ENCODE measurements around the gene MTR.
A peak's percentile ranks its signal among the peaks of the same experiment; 100 is the strongest.

MTR gene

DNA sequence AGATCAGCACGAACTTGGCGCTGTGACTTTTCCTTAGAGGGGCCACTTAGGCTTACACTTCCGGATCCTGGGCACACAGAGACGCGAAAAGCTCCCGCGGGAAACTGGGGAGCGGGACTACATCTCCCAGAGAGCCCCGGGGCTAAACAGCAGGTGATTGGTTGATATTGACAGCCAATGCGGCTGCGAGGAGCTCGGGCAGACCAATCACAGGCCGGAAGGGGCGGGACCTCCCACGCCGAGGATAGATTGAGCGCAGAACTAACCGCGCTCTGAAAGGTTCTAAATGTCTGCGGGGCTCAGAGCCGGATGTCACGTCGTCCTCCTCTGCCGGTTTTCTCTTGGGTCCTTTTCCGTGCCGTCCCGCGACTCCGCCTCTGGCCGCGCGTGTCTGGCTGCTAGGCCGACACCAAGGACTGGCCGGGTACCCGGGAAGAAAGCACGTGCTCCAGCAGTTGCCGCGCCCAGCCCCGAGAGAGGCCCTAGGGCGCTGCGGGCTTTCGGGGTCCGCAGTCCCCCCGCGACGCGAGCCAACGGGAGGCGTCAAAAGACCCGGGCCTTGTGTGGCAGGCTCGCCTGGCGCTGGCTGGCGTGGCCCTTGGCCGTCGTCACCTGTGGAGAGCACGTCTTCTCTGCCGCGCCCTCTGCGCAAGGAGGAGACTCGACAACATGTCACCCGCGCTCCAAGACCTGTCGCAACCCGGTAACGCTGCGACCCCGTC lies at the start of gene MTR:
Gene MTR (plus strand): TSS at position 258 of the 722 bp plus-strand sequence. CDS start 412 bp downstream, at position 670.
- DNase-seq, result peak; percentile 98

DNA sequence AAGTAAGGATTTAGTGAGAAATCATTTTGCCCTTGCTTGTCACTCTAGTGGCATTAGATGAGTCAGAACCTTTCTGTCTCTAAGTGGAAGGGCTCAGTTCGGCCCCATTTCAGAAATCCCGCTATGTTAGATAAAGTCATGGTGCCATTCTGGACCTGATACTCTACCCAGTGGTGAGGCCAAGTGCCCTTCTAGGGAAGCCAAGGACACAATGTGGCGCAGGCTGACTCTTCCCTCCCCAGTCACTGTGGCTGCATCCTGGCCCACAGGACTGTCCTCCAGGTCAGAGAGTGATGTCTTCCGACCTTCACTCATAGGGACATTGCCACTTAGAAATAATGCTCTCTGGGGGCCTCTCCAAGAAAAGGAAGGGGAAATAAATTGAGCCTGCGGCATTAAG lies 48.3 kb upstream of the MTR start:
- no peak for DNase-seq

DNA sequence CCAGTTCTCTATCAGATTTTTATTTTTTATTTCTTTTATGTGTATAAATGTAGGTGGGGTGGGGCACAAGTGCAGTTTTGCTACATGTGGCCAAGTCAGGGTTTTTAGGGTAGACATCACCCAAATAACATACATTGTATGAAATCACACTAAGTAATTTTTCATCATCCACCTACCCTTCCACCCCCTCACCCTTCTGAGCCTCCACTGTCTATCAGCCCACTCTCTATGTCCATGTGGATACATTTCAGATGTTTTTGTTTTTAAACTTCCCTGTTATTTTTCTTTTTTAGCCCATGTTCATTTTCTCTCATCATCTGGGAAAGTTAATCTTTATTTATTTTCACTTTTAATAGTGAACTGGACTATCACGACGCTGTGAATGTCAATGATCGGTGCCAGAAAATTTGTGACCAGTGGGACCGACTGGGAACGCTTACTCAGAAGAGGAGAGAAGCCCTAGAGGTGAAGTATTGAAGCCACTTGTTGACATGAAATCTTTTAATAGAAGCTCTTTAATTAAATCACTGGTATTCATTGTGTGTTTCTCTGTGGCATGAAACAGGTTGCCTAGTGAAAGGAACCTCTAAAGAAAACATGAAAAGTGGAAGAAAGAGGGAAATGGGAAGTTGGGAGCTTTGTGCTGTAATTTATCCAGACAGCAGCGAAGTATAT lies 47.6 kb upstream of the MTR start:
- DNase-seq, result no peak

DNA sequence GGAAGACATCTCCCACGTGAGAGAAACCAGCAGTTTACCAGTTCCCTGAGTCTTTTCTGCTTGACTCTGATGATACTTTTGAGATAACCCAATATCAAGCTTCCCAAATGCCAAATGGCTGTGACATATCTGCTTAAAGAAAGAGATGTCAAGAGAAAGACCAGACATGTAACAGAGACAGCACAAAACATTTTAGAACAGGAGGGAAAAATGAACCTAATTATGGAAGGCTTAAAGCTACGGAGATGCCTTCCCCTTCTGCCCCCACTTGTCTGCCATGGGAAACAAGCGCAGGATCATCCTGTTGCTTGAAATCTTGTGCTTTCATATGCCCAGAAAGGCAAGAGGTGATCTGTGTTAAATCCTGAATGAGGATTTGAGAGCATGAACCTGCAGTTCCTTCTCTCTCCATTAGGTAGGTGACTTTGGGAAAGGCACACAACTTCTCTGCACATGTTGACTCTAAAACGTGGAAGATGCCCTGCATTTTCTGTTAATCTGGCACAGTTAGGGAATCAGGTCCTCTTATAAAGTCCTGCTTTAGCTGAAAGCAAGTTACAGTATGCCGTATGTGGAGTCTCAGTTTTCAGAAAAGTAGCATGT lies 46.7 kb upstream of the MTR start:
- no peak for DNase-seq

DNA sequence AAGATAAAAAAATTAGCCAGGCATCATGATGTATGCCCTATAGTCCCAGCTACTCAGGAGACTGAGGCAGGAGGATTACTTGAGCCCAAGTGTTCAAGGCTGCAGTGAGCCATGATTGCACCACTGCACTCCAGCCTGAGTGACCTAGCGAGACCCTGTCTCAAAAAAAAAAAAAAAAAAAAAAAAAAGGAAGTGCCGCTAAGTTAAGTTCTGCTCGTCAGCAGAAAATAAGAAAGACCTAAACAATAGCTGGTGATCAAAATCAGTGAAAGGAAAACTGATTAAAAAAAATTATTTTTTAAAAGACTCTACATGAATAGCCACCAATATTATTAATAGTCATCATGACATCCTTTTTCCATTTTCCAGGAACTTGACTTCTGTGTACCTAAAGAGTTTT lies 44.2 kb upstream of the MTR start:
- no peak for DNase-seq

DNA sequence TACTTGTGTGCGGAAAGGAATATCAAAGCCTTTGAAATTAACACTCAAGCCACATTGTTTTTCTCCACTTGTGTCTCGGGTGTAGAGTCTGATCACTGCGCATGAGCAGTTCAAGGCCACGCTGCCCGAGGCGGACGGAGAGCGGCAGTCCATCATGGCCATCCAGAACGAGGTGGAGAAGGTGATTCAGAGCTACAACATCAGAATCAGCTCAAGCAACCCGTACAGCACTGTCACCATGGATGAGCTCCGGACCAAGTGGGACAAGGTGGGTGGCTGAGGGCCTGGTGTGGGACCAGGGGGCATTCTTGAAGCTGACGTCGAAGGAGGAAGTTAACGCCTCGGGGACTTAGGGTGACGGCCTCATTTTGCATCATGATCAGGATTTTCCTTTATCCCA lies 43.7 kb upstream of the MTR start:
- DNase-seq, result no peak

DNA sequence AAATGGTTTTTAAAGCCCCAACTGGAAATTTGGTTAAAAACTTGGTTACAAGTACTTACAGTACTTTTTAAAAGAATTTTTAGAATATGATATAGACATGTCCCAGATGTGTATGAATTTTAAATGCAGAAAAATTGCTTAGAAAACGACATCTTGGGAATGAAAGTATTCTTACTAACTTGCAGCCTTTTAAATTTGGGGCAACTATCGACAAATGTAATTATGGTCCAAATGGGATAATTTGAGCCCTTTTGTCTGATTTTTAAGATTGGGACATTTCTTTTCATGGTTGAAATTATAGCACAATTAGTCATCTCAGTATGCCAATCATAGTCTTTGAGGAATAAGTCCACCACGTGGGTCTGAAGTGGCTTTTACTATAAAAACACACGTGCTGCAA lies 43.2 kb upstream of the MTR start:
- no peak for DNase-seq

DNA sequence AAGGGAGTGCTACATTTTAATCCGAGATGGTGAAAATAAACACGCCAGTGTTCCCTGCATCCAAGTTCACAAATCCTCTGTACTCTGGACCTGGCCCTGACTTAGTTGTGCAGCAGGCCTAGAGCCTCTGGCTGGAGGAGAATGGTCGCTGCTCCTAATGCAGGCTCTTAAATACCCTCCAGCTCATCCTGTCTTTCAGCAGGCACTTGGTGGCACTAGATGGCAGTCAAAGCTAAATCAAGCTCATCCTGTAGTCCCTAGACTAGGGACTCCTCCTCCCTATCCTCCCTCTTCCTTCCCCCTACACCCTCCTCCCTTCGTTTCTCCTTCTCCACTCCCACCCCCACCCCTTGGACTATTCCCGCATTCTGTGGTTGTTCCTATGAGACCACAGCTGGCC lies 41.6 kb upstream of the MTR start:
- no peak for DNase-seq

DNA sequence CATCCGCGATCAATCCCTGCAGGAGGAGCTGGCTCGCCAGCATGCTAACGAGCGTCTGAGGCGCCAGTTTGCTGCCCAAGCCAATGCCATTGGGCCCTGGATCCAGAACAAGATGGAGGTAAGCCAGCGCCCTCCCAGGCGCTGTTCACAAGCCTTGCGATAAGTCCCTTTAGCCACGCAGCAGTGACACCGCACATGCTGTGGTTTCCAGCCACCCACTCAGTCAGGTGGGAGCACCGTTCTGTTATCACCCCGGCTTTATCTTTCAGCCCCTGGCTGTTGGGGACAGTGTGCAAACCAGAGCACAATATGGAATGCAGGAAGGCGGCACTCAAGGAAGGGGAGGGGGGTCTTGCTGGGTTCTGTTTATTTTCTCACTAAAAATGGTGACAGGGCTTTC lies 41.1 kb upstream of the MTR start:
- DNase-seq, result no peak

DNA sequence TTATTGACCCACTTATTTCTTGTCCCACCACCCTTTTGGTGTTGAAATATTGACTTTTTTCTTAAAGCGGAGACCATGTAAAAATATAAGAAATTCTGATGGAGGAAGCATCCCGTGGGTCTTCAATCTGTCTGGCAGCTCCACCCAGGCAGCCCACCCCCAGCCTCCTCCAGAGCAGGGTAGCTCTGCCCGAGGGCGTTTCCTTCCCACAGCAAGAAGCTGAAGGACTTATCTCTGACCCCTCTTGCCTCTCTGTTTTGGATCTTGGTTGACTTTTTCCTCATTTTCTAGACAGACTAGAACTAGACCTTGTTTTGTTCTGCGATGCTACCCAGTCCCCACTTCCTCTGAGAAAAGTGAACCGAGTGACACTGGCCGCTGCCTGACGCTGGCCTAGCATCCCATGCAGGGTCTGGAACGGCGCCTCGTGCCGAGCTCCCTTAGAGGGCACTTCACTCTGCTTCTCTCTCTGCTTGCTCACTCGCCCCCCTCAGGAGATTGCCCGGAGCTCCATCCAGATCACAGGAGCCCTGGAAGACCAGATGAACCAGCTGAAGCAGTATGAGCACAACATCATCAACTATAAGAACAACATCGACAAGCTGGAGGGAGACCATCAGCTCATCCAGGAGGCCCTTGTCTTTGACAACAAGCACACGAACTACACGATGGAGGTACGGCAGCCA lies 40.4 kb upstream of the MTR start:
- no peak for DNase-seq

DNA sequence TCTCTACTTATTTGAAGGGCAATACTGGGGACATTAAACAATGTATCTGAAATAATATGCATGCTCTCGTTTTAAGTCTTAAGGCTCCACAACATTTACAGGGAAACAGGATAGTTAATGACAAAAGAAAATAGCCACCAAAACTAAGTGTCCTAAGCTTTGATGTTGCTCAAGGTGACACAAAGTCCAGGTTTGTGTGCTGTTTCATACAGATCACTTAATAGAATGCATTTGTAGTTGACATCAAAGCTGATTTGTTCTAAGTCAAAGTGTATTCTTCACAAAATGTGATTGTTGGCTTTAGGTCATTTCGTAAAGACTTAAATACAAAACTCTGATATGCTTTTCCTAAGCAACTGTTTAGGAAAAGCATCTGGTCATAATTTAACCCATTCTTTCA lies 37.5 kb upstream of the MTR start:
- no peak for DNase-seq

DNA sequence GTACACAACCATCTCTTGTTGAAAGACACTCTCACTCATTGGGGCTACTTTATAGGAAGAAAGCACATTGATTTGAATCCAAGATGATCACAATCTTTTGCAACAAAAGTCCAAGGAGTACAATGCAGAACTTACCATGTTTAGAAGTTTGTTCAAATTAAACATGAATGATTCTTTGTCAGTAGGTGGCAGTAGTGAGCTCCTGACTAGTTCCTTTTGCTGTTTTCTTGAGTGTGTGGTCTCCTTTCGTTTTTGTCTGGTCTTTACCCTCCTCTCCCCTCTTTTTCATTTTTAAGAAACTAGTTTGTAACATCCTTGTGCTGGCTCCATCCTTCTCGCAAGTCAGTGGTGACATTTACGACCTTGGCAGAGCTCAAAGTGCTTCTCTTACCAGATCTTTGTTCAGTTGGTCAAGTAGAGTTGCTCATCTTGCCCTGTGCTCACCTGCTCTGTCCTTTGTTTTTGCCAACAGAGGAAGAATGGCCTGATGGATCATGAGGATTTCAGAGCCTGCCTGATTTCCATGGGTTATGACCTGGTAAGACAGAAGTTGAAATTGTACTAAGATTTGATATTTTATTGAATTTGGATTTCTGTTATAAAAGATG lies 35.7 kb upstream of the MTR start:
- DNase-seq, result no peak

DNA sequence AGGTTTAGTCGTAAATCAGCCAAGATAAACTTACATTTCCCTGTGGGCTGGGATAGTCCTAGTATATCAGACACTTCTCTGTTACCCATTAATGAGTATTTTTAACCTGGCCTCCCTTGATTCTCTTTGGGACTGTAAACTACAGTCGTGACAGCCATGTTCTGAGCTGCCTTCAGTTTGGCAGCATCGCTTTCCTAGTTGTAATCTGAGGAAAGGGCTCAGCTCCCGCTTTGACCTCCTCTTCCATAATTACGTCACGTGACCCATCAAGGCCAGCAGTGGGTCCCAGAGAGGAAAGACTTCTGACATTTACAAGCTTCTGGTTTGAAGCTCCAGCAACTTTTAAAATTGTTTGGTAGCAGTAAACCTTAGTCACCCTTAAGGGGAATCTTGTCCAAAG lies 34.6 kb upstream of the MTR start:
- DNase-seq, result no peak

DNA sequence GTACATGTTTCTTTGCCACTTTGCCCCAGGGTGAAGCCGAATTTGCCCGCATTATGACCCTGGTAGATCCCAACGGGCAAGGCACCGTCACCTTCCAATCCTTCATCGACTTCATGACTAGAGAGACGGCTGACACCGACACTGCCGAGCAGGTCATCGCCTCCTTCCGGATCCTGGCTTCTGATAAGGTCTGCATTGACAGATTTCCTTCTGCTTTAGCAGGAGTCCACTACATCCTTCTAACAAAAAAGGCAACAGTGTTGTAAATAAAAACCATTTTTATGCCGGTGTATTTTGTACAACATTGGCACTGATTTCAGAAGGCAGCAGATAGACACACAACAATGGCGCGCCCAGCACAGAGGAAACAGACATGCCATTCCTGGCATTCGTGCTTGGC lies 34.1 kb upstream of the MTR start:
- no peak for DNase-seq

DNA sequence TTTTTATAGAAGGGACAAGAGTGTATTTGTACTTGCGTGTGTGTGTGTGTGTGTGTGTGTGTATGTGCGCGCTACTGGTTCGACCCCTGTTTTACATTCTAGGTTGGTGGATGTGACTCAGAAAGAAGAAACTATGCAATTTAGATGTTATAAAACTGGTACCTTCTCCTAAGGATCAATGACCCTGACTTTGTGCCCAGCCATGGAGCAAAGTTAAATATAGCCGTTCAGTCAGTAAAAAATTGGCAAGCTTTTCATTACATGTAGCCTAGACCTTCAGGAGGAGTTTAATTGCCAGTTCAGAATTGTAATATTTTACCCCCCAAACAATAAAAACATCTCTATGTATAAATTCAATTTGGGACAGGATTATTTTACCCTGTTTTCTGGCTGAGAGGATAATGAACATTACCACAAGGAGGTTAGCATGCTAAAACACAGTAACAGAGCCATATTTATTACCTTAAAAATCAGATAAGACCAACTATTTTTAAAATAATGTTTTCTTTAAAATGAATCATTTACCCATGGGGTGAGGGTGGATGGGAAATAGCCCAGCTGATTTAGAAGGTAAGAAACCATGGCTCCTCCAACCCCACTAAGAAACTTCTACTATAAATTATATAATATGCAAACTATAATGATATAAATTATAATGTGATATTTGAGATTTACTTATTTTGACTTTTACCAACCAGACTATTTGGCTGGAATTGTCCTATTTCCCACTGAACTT lies 33.5 kb upstream of the MTR start:
- no peak for DNase-seq

DNA sequence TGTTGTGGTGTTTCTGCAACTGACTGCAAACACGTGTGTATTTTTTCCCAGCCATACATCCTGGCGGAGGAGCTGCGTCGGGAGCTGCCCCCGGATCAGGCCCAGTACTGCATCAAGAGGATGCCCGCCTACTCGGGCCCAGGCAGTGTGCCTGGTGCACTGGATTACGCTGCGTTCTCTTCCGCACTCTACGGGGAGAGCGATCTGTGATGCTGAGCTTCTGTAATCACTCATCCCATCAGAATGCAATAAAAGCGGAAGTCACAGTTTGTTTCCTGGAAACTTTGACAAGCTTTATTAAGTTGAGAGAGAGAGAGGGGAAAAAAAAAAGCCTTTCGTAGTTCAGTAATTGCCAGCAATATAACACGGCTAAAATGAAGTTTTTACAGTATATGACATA lies 32.7 kb upstream of the MTR start:
- no peak for DNase-seq

DNA sequence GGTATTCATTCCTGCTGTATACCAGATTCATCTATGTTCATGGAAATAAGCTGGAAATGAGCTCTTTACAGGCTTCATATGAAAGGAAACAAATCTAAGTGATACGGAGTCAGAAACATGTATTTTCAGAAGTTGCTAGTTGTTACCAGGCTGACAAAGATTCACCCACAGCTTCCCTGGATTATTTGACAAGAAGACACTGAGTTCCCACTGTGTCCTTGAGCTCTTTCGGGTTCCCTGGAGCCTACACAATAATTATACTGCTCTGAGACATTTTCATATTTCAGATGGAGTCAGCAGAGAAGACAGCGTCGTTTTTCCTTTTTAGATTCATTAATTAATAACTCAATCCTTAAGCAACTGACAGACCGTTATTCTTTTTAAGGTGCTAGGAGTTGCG lies 29.3 kb upstream of the MTR start:
- DNase-seq, result no peak

DNA sequence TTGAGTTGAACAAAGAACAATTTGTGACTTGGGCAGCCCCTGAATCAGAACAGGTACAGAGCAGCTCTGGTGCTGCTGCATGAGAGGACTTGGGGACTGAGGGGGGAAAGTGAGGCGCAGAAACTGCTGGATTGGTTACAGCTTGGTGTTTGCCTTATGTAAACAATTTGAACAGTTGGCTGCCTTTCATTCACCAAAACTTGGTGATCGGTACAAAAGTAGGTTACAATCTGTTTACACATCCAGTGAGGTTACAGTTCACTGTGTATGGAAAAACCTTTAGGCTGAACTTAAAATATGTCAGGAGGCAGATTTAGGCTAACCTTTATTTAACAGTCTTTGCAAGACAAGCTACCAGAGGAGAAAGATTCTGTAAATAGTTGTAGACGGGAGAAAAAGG lies 28.6 kb upstream of the MTR start:
- DNase-seq, result no peak

DNA sequence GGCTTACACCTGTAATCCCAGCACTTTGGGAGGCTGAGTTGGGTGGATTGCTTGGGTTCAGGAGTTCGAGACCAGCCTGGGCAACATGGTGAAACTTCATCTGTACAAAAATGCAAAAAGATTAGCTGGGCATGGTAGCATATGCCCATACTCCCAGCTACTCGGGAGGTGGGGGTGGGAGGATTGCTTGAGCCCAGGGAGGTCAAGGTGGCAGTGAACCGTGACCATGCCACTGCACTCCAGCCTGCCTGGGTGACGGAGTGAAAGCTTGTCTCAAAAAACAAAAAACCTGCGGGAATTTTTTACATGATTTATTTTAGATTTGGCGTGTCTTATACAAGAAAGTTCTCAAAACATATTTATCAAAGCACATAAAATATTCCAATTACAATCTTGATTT lies 27.8 kb upstream of the MTR start:
- no peak for DNase-seq

DNA sequence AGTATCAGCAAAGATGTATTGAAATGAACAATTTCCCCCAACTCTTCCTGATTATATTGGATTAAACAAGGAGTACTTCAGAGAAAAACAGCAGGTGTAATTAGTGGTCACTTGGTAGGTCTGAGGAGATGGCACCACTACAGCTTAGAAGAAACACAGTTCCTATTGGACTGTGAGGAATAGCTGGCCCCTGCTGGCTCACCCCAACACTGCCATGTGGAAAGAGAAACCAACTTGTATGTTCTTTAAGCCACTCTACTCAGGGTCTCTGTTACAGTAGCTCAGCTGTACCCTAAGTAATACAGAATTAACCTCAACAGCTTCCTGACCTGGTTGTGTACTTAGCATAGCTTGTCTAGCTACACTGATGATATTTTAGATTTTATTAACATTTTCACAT lies 26.5 kb upstream of the MTR start:
- no peak for DNase-seq

DNA sequence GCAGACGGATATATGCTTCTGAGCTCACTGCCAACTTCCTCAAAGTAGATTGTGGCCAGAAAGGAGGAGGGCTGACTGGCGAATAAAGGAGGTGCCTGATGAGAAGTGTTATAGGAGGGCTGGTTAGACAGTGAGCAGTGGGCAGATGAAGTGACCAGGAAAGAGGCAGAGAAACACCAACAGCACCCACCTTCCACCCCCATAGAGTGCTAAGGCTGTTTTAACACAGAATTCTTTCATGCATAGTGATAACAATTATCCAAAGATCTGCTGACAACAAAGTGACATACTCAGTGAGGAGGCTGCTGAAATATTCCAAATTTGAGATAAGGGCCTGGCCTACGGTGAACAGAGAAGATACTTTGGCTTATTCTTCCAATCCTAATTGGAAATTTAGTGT lies 21.2 kb upstream of the MTR start:
- DNase-seq, result no peak

DNA sequence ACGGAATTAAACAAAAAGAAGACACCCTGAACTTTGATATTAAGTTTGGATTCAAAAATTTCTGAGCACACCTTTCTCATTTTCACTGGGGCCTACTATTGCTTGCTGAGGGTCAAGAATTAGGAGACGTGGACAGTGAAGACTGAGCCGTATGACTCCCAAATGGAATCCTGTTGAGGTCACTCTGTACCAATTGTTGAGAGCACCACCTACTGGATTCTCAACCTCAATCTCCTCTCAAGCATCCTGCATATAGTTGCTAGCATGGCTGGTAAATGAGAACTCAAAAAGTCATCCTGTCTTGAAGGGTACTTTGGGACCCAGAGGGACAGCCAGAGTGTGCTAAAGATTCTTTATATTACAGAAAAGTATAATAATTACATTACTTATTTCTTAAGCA lies 20.2 kb upstream of the MTR start:
- no peak for DNase-seq

DNA sequence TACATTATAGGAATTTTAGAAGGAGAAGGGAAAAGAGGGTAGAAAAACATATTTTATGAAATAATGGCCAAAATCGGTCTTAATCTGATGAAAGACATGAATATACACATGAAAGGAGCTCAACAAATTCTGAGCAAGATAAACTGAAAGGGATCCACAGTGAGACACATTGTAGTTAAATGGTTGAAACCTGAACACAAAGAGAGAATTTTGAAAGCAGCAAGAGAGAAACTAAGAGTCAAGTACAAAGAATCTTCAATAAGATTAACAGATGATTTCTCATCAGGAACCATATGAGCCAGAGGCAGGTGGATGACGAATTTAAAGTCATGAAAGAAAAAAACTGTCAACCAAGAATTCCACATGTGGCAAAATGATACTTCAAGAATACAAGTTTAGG lies 15.8 kb upstream of the MTR start:
- DNase-seq, result no peak

Data from stimulated activated CD4-positive, alpha-beta T cell treated with anti-CD3 and anti-CD28 coated beads, Interleukin-1b, Interleukin-23, amount 100 ng/mL, for 48 hours (primary cell).